Mucosa of stomach (tissue), 1 donor: ENCODE results near the gene TGFB3.

Source experiments
- H3K27me3 ChIP-seq: one replicate; pipeline ENCODE4 v1.7.0; 2013; ENCODE audit warnings: mild to moderate bottlenecking, low read length; ENCODE audit not compliant: control insufficient read depth, insufficient read depth
- H3K36me3 ChIP-seq: one replicate; pipeline ENCODE4 v1.7.0; 2013; ENCODE audit warnings: low read length; ENCODE audit not compliant: control insufficient read depth, insufficient read depth
- H3K4me1 ChIP-seq: one replicate; pipeline ENCODE4 v1.7.0; 2013; ENCODE audit warnings: mild to moderate bottlenecking, low read length; ENCODE audit not compliant: control insufficient read depth, insufficient read depth
- H3K4me3 ChIP-seq: one replicate; pipeline ENCODE4 v1.7.0; 2013; ENCODE audit warnings: low read length
- H3K9ac ChIP-seq: one replicate; pipeline ENCODE4 v1.7.0; 2013; ENCODE audit warnings: mild to moderate bottlenecking, low read length, moderate library complexity
- H3K9me3 ChIP-seq: one replicate; pipeline ENCODE4 v1.7.0; 2013; ENCODE audit warnings: mild to moderate bottlenecking, low read length, moderate library complexity; ENCODE audit not compliant: control insufficient read depth
- donor health status: Pancreatic carcinoma.

Gene TGFB3

DNA sequence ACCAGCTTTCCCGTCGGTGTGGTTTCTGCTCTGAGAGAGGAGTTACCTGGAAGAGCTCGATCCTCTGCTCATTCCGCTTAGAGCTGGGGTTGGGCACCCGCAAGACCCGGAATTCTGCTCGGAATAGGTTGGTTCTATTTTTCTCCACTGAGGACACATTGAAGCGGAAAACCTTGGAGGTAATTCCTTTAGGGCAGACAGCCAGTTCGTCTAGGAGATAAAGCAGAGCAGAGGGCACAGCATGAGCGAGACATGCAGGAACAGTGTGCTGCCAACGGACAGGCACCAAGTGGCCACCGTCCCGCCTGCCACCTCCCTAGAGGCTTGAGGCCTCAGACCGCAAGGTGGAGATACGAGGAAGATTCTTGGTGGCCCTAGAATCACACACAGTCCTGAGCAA, 10.3 kb downstream of the TGFB3 start:
- Histone ChIP-seq H3K4me3 (no peak overlapping the region), H3K36me3 (no peaks in the 10 kb centered on the region), H3K9ac (no peak overlapping the region), H3K9me3 (no peaks in the 10 kb centered on the region), H3K27me3 (no peaks in the 10 kb centered on the region), H3K4me1 (peaks cover 6% of the 10 kb centered on the region)

DNA sequence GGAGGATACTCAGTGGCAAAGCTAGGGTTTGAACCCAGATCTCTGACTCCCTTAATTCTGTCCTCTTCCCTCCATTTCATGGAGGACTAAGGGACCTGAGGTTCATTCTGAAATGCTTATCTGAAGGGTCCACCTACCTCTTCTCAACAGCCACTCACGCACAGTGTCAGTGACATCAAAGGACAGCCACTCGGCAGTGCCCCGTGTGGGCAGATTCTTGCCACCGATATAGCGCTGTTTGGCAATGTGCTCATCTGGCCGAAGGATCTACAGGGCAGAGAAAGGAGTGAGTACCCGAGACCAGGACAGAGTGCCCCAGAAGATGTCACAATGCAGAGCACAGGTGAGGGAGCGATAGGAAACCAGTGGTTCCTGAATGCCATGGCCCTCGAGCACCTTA, 10.8 kb downstream of the TGFB3 start:
- H3K4me3 ChIP-seq, result no peak overlapping the region
- H3K36me3 ChIP-seq, result no peaks in the 10 kb centered on the region
- no peaks in the 10 kb centered on the region for H3K9me3 ChIP-seq
- H3K27me3 ChIP-seq, result no peaks in the 10 kb centered on the region
- no peak overlapping the region for H3K9ac ChIP-seq
- H3K4me1 ChIP-seq, result peaks cover 6% of the 10 kb centered on the region

DNA sequence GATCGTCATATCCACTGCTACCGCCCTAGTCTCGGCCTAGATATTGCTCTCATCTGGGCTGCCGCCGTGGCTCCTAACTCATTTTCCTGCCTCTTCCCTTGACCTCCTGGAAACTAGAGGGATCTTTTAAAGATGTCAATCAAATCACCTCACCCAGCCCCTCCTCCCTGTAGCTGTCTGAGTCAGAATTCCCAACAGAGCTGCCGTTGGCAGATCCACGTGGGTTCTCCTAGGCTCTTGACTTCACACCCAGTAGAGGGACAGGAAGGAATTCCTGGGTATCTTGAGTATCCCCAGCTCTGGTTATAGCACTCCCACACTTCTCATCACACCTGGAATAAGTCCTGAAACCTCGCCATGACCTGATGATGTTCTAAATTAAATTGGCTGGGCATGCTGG, 11.9 kb downstream of the TGFB3 start:
- Histone ChIP-seq H3K9me3 (no peaks in the 10 kb centered on the region), H3K27me3 (no peaks in the 10 kb centered on the region), H3K4me1 (peaks cover 6% of the 10 kb centered on the region), H3K9ac (no peak overlapping the region), H3K4me3 (no peak overlapping the region), H3K36me3 (no peaks in the 10 kb centered on the region)

GRCh38 chr14:75969126-75969525, 12.7 kb downstream of the TGFB3 start:
- Histone ChIP-seq H3K4me3 (no peak overlapping the region), H3K36me3 (no peaks in the 10 kb centered on the region)

DNA sequence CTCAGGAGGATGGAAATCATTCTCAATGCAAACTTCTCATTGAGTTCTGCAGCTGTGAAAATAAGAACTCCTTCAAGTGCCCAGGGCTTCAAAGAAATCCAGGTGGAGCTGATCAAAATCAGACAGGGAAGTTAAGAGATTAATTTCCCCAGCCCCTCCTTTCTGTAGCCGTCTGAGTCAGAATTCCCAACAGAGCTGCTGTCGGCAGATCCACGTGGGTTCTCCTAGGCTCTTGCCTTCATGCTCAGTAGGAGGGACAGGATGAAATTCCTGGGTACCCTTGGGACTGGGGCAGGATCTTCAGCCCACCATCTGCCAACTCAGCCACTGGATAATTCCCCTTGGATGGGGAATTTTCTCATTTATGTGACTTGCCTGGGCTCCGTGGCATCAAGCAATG, 13.3 kb downstream of the TGFB3 start:
- H3K4me3 ChIP-seq, result no peak overlapping the region
- no peak overlapping the region for H3K9ac ChIP-seq
- H3K4me1 ChIP-seq, result peaks cover 6% of the 10 kb centered on the region
- no peaks in the 10 kb centered on the region for H3K36me3 ChIP-seq
- no peaks in the 10 kb centered on the region for H3K9me3 ChIP-seq
- no peaks in the 10 kb centered on the region for H3K27me3 ChIP-seq

More at GRCh38 chr14:75969126-75969525, 12.7 kb downstream of the TGFB3 start:
- no peak overlapping the region for H3K9ac ChIP-seq
- H3K27me3 ChIP-seq, result no peaks in the 10 kb centered on the region
- peaks cover 6% of the 10 kb centered on the region for H3K4me1 ChIP-seq
- no peaks in the 10 kb centered on the region for H3K9me3 ChIP-seq

DNA sequence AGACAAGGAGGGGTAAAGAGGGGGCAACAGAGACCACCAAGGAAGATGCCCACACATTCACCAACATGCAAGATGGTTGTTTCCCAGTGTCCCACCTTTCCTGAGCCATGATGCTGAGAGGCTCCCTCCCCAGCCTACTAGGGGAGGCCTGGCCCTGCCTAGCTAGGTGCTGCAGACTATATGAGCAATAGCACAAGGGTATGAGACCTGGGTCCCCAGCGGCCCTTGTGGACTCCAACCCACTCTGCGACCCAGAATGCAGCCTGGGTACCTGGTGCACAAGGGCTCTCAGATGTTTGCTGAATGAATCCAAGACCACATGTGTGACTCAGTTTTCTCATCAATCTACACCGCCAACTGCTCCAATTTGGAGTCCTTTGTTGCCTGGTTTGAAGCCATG, 13.9 kb downstream of the TGFB3 start:
- H3K4me3 ChIP-seq, result no peak overlapping the region
- H3K9me3 ChIP-seq, result no peaks in the 10 kb centered on the region
- peaks cover 6% of the 10 kb centered on the region for H3K4me1 ChIP-seq
- H3K36me3 ChIP-seq, result no peaks in the 10 kb centered on the region
- H3K9ac ChIP-seq, result no peak overlapping the region
- H3K27me3 ChIP-seq, result no peaks in the 10 kb centered on the region

GRCh38 chr14:75961662-75962061, 20.1 kb downstream of the TGFB3 start:
- H3K36me3 ChIP-seq, result no peaks in the 10 kb centered on the region
- H3K4me3 ChIP-seq, result no peak overlapping the region
- H3K9ac ChIP-seq, result no peak overlapping the region
- no peaks in the 10 kb centered on the region for H3K4me1 ChIP-seq
- H3K9me3 ChIP-seq, result no peaks in the 10 kb centered on the region
- no peaks in the 10 kb centered on the region for H3K27me3 ChIP-seq

GRCh38 chr14:75960231-75960630, 21.6 kb downstream of the TGFB3 start:
- Histone ChIP-seq H3K9me3 (no peaks in the 10 kb centered on the region), H3K9ac (no peak overlapping the region), H3K36me3 (no peaks in the 10 kb centered on the region), H3K4me3 (no peak overlapping the region), H3K27me3 (no peaks in the 10 kb centered on the region), H3K4me1 (no peaks in the 10 kb centered on the region)

DNA sequence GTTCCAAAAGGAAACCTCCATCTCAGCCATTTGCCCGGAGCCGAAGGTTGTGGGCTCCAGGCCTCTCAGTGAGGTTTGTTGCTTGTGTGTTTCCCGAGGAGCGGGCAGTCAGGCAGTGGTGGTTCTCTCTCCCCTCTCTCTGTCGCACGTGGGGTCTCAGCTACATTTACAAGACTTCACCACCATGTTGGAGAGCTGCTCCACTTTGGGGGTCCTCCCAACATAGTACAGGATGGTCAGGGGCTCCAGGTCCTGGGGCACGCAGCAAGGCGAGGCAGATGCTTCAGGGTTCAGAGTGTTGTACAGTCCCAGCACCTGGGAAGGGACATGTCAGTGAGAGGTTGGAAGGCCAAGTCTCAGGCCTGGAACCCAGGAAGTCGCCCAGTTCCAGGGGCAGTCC, 22.8 kb downstream of the TGFB3 start:
- Histone ChIP-seq H3K4me3 (no peak overlapping the region), H3K27me3 (no peaks in the 10 kb centered on the region), H3K4me1 (no peaks in the 10 kb centered on the region), H3K9me3 (no peaks in the 10 kb centered on the region), H3K9ac (no peak overlapping the region), H3K36me3 (no peaks in the 10 kb centered on the region)

DNA sequence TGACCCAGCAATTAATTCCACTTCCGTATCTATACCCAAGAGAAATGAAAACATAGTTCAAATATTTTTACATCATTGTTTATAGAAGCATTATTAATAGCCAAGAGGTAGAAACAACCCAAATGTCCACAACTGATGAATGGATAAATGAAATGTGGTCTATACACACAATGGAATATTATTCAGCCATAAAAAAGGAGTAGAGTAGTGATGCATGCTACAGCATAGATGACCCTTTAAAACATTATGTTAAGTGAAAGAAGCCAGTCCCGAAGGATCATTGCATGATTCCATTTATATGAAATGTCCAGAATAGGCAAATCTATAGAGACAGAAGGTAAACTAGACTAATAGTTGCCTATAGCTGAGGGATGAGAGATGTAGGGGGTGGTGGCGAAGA, 29.3 kb downstream of the TGFB3 start:
- no peaks in the 10 kb centered on the region for H3K4me1 ChIP-seq
- no peaks in the 10 kb centered on the region for H3K27me3 ChIP-seq
- no peaks in the 10 kb centered on the region for H3K36me3 ChIP-seq
- H3K9ac ChIP-seq, result no peak overlapping the region
- no peak overlapping the region for H3K4me3 ChIP-seq
- no peaks in the 10 kb centered on the region for H3K9me3 ChIP-seq

DNA sequence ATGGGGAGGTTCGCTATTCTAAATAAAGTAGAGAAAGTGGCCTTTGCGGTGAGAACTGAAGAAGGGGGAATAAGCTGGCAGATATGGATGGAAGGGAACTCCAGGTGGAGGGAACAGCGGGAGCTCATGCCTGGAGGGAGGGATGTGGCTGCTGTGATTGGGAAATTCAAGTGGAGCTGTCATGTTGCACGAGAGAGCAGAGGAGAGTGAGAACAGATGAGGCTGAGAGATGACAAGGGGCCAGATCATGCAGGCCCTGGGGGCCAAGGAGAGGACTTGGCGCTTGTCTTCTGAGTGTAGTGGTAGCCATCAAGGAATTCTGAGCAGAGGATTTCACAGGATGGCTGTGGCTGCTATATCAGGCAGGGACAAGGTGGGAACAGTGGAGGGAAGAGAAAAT, 35.0 kb downstream of the TGFB3 start:
- H3K9me3 ChIP-seq, result no peaks in the 10 kb centered on the region
- no peaks in the 10 kb centered on the region for H3K4me1 ChIP-seq
- no peak overlapping the region for H3K9ac ChIP-seq
- no peaks in the 10 kb centered on the region for H3K27me3 ChIP-seq
- H3K36me3 ChIP-seq, result no peaks in the 10 kb centered on the region
- H3K4me3 ChIP-seq, result no peak overlapping the region

DNA sequence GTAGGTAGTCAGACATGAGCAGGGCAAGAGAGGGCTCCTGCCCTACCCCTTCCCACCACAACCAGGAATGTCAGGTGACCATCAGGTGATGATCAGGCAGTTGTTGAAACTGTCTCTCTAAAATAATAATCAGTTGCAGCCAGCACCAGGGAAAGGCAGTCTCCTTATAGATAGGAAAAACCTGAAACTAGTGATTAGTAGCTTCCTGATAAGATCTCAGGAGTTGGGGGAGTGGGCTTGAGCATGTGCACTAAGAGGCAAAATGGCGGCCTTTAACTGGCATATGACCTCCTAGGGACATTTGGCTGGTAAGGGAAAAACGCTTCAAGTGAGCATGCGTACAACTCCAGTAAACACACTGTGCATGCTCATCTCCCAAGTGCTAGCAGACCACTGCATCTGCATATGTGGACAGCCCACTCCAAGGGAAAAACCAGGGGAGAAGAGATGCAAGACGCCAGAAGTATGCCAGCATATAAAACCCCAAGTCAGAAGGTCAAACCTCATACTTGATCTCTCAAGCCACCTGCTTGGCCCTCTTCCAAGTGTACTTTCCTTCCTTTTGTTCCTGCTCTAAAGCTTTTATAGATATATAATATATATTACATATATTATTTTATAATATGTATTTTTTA, 37.1 kb downstream of the TGFB3 start:
- Histone ChIP-seq H3K27me3 (no peaks in the 10 kb centered on the region), H3K9me3 (no peaks in the 10 kb centered on the region), H3K4me1 (no peaks in the 10 kb centered on the region), H3K9ac (no peak overlapping the region), H3K36me3 (no peaks in the 10 kb centered on the region), H3K4me3 (no peak overlapping the region)

DNA sequence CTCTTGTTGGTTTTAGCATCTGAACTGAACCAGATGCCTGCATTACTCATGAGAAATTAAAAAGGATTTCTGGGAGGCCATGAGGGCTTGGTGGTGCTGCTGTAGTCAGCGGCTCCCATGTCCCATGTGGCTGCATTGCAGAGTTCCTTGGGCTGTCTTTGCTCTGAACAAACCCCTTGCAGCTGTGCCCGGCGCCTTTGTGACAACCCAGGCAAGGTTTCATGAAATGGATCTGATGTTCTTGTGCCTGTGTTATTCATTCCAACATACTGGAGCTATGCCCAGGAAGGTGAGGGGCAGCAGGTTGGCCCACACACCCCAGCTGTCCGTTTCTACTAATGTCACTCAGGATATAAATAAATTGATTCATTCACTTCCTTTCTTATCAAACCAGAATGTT, 40.8 kb downstream of the TGFB3 start:
- Histone ChIP-seq H3K9me3 (no peaks in the 10 kb centered on the region), H3K36me3 (no peaks in the 10 kb centered on the region), H3K4me3 (no peak overlapping the region), H3K4me1 (no peaks in the 10 kb centered on the region), H3K9ac (no peak overlapping the region), H3K27me3 (no peaks in the 10 kb centered on the region)
